Smooth muscle cell (in vitro differentiated cells): ENCODE measurements around the gene CRTAP. TPM values are rescaled to one million over a fixed set of nuclear protein-coding genes. Genes with fewer than 3 reads are reported as not detected.

ENCODE experiments used
- DNase-seq: peaks from one replicate; lab custom pipeline; 2025; ENCODE audit not compliant: unreplicated experiment; lab: John Stamatoyannopoulos, UW
- H2AFZ ChIP-seq: fragments of 200-600 bp; sonication (generic); 2 replicates; pipeline ENCODE4 v1.6.0; 2016; ENCODE audit warnings: antibody characterized with exemption, low read depth, mild to moderate bottlenecking
- H3F3A ChIP-seq: fragments of 200-600 bp; sonication (generic); 2 replicates; pipeline ENCODE4 v1.6.0; 2017; ENCODE audit warnings: antibody characterized with exemption, low read depth
- H3K27ac ChIP-seq: fragments of 200-600 bp; sonication (generic); 2 replicates; pipeline ENCODE4 v1.5.1; 2016; ENCODE audit warnings: low read depth, mild to moderate bottlenecking
- H3K27me3 ChIP-seq: fragments of 200-600 bp; sonication (generic); 2 replicates; pipeline ENCODE4 v1.6.1; 2016; ENCODE audit warnings: low read depth, mild to moderate bottlenecking
- H3K36me3 ChIP-seq: fragments of 200-600 bp; sonication (generic); 2 replicates; pipeline ENCODE4 v1.5.1; 2016; ENCODE audit warnings: low read depth
- H3K4me1 ChIP-seq: fragments of 200-600 bp; sonication (generic); 2 replicates; pipeline ENCODE4 v1.5.1; 2016; ENCODE audit warnings: low read depth
- H3K4me2 ChIP-seq: fragments of 200-600 bp; sonication (generic); 2 replicates; pipeline ENCODE4 v1.6.0; 2016; ENCODE audit warnings: mild to moderate bottlenecking
- H3K4me3 ChIP-seq: fragments of 200-600 bp; sonication (generic); 2 replicates; pipeline ENCODE4 v1.5.1; 2016; ENCODE audit warnings: mild to moderate bottlenecking
- H3K79me2 ChIP-seq: fragments of 200-600 bp; sonication (generic); 2 replicates; pipeline ENCODE4 v1.6.0; 2016; ENCODE audit warnings: low read depth, mild to moderate bottlenecking
- H3K9ac ChIP-seq: fragments of 200-600 bp; sonication (generic); 2 replicates; pipeline ENCODE4 v1.6.0; 2016; ENCODE audit warnings: low read depth
- H3K9me3 ChIP-seq: fragments of 200-600 bp; sonication (generic); replicated peaks from 2 replicates; pipeline ENCODE4 v1.5.1; 2016; ENCODE audit warnings: low read depth
- H4K20me1 ChIP-seq: fragments of 200-600 bp; sonication (generic); 2 replicates; pipeline ENCODE4 v1.6.0; 2016; ENCODE audit warnings: low read depth
- CTCF ChIP-seq: fragments of 200-600 bp; sonication (generic); IDR thresholded peaks from 2 replicates; pipeline ENCODE4 v1.5.1; 2017; ENCODE audit warnings: borderline replicate concordance, mild to moderate bottlenecking, antibody characterized with exemption; ENCODE audit not compliant: insufficient read depth, poor library complexity, severe bottlenecking
- WGBS: methylation state at CpG from one replicate; pipeline ENCODE4 v1.1.7; 2016; ENCODE audit warnings: low lambda C conversion rate; 5-methylcytosine and 5-hydroxymethylcytosine counted together
- polyA plus RNA-seq: library from polyadenylated mRNA; unstranded; fragments of >200 nt; fragmentation: Nextera tagmentation; extraction: Ambion mirVana; gene quantifications from 2 replicates; pipeline ENCODE4 v1.2.1, GENCODE V29; 2016
- total RNA-seq: library from RNA; depleted of rRNA; stranded (reverse); fragments of >200 nt; gene quantifications from 2 replicates; pipeline ENCODE4 v1.2.3, GENCODE V29; 2014

CRTAP gene
- total and polyA plus RNA-seq, 2 experiments from 2014 or later, result 195 to 206 TPM

GRCh38 chr3:33184863-33185262, 71.0 kb downstream of the CRTAP start:
- H3K4me1 ChIP-seq, result no peaks in the 10 kb centered on the region
- H3K9ac ChIP-seq, result no peak overlapping the region
- TF ChIP-seq CTCF, result no peak
- no peak overlapping the region for H3K27ac ChIP-seq
- DNase-seq, result no peak
- no peaks in the 10 kb centered on the region for H3K36me3 ChIP-seq
- no peaks in the 10 kb centered on the region for H4K20me1 ChIP-seq
- no peaks in the 10 kb centered on the region for H3K27me3 ChIP-seq
- no peak overlapping the region for H3K4me2 ChIP-seq
- no peaks in the 10 kb centered on the region for H3K79me2 ChIP-seq
- H3K4me3 ChIP-seq, result no peak overlapping the region
- no peak overlapping the region for H2AFZ ChIP-seq
- WGBS, result 87% methylated on average over 2 of the region's 2 CpGs
- H3F3A ChIP-seq, result no peaks in the 10 kb centered on the region
- no peaks in the 10 kb centered on the region for H3K9me3 ChIP-seq

- no peaks in the 10 kb centered on the region for H3K79me2 ChIP-seq
- 93% methylated on average over 13 of the region's 13 CpGs for WGBS
- H2AFZ ChIP-seq, result no peak overlapping the region
- no peak for TF ChIP-seq CTCF
- H3K4me1 ChIP-seq, result no peaks in the 10 kb centered on the region
- no peak overlapping the region for H3K4me3 ChIP-seq
- H3F3A ChIP-seq, result no peaks in the 10 kb centered on the region
- no peaks in the 10 kb centered on the region for H3K36me3 ChIP-seq
- no peaks in the 10 kb centered on the region for H4K20me1 ChIP-seq
- H3K27ac ChIP-seq, result no peak overlapping the region
- no peaks in the 10 kb centered on the region for H3K9me3 ChIP-seq
- H3K9ac ChIP-seq, result no peak overlapping the region
- no peak overlapping the region for H3K4me2 ChIP-seq
- DNase-seq, result no peak
- H3K27me3 ChIP-seq, result no peaks in the 10 kb centered on the region
These were observed 72.9 kb downstream of the CRTAP start for GRCh38 chr3:33186524-33187367.

GRCh38 chr3:33187368-33187634, 73.5 kb downstream of the CRTAP start:
- no peak for TF ChIP-seq CTCF
- Histone ChIP-seq H3F3A (no peaks in the 10 kb centered on the region), H3K9me3 (no peaks in the 10 kb centered on the region), H3K27me3 (no peaks in the 10 kb centered on the region), H3K4me2 (no peak overlapping the region), H3K4me1 (no peaks in the 10 kb centered on the region), H3K27ac (no peak overlapping the region), H3K36me3 (no peaks in the 10 kb centered on the region), H3K4me3 (no peak overlapping the region), H3K9ac (no peak overlapping the region), H4K20me1 (no peaks in the 10 kb centered on the region), H3K79me2 (no peaks in the 10 kb centered on the region), H2AFZ (no peak overlapping the region)
- WGBS, result 97% methylated on average over 3 of the region's 3 CpGs
- DNase-seq, result no peak

DNA sequence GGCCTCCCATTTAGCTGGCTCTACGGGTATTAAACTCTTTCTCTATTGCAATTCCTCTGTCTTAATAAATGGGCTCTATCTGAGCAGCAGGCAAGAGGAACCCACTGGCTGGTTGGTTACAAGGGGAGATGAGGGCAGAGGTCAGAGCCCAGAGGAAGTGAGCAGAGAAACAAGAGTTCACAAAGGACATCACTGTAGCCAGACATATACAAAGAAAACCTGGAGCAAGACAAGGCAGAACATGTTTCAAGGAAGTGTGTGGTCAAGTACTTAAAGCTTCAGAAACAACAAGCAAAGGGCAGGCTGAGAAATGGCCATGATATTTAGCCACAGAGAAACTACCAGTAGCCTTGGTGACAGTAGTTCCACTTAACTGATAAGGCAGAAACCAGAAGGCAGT, 80.5 kb downstream of the CRTAP start:
- Histone ChIP-seq H3K4me2 (no peak overlapping the region), H3K4me3 (no peak overlapping the region), H3K9me3 (no peaks in the 10 kb centered on the region), H3K36me3 (no peaks in the 10 kb centered on the region), H3F3A (no peaks in the 10 kb centered on the region), H3K27ac (no peak overlapping the region), H3K9ac (no peak overlapping the region), H2AFZ (no peak overlapping the region), H3K4me1 (peaks cover 5% of the 10 kb centered on the region), H4K20me1 (no peaks in the 10 kb centered on the region), H3K79me2 (no peaks in the 10 kb centered on the region), H3K27me3 (no peaks in the 10 kb centered on the region)
- 96% methylated on average over 1 of the region's 1 CpG for WGBS
- TF ChIP-seq CTCF, result no peak
- DNase-seq, result no peak
